A549 treated with RU486 at 1 μM for 4 hours (cell line): ENCODE measurements around the gene OBSL1. TPM values are rescaled to one million over a fixed set of nuclear protein-coding genes. Genes with fewer than 3 reads are reported as not detected.

ENCODE experiments used
- total RNA-seq: library from RNA; stranded (reverse); fragments of 200-300 nt; extraction: Qiagen RNA extraction; gene quantifications from 5 replicates; pipeline ENCODE4 v1.2.3, GENCODE V29; 2022; ENCODE audit warnings: low read depth

OBSL1 gene
- total RNA-seq: 17.0 to 24.0 TPM (median 20.1 TPM) in 5 replicates

GRCh38 chr2:219571311-219572236, at the start of gene OBSL1:
Gene OBSL1, minus strand, starts transcription at chr2:219571539. Its CDS starts 307 bp downstream, at chr2:219571232.

GRCh38 chr2:219597552-219598307, 26.4 kb upstream of the OBSL1 start, which contains the start of gene STK11IP:
Gene STK11IP, plus strand, starts transcription at chr2:219597857. Its CDS starts 263 bp downstream, at chr2:219598120.

GRCh38 chr2:219572237-219573001, 1.1 kb upstream of the OBSL1 start, which contains the start of gene INHA:
Gene INHA, plus strand, starts transcription at chr2:219572310. Its CDS starts 65 bp downstream, at chr2:219572375.

GRCh38 chr2:219543596-219544358, 27.6 kb downstream of the OBSL1 start, which contains the start of the genes CHPF and TMEM198:
Gene CHPF, minus strand, starts transcription at chr2:219543809. Its CDS starts 271 bp downstream, at chr2:219543538.
Gene TMEM198, plus strand, starts transcription at chr2:219544028. Its CDS starts 700 bp downstream, at chr2:219544728.

GRCh38 chr2:219514196-219514761, 57.1 kb downstream of the OBSL1 start, which contains the start of gene ASIC4:
Gene ASIC4, plus strand, starts transcription at chr2:219514482. Its CDS starts 243 bp downstream, at chr2:219514725.

Other genes starting within 250 kb of the OBSL1 start
- not detected in 5 replicates for gene RESP18, start 238.8 kb downstream of the OBSL1 start, total RNA-seq
- gene DNPEP, start 183.6 kb downstream of the OBSL1 start, total RNA-seq: 51.3 to 65.5 TPM (median 63.4 TPM) in 5 replicates
- 0.05 to 0.24 TPM (median 0.13 TPM) in 3 of 5 replicates, not detected in the others for gene DES, start 153.2 kb downstream of the OBSL1 start, total RNA-seq
- 5.1 to 7.8 TPM (median 6.5 TPM) in 5 replicates for gene SPEG, start 136.7 kb downstream of the OBSL1 start, total RNA-seq
- 33.3 to 39.2 TPM (median 37.5 TPM) in 5 replicates for gene GMPPA, start 72.6 kb downstream of the OBSL1 start, total RNA-seq
- gene ASIC4, start 57.1 kb downstream of the OBSL1 start, total RNA-seq: 0.05 to 0.07 TPM in 2 of 5 replicates, not detected in the others
- 17.5 to 36.2 TPM (median 29.9 TPM) in 5 replicates for gene CHPF, start 27.7 kb downstream of the OBSL1 start, total RNA-seq
- gene TMEM198, start 27.5 kb downstream of the OBSL1 start, total RNA-seq: 0.47 to 1.3 TPM (median 0.95 TPM) in 5 replicates
- 0.17 to 0.81 TPM (median 0.51 TPM) in 5 replicates for gene INHA, start 771 bp upstream of the OBSL1 start, total RNA-seq
- gene STK11IP, start 26.3 kb upstream of the OBSL1 start, total RNA-seq: 13.4 to 20.4 TPM (median 16.7 TPM) in 5 replicates
- 1.7 to 3.4 TPM (median 2.3 TPM) in 5 replicates for gene SLC4A3, start 56.1 kb upstream of the OBSL1 start, total RNA-seq